ENCODE data around the gene RNF26.

RNF26 gene

DNA sequence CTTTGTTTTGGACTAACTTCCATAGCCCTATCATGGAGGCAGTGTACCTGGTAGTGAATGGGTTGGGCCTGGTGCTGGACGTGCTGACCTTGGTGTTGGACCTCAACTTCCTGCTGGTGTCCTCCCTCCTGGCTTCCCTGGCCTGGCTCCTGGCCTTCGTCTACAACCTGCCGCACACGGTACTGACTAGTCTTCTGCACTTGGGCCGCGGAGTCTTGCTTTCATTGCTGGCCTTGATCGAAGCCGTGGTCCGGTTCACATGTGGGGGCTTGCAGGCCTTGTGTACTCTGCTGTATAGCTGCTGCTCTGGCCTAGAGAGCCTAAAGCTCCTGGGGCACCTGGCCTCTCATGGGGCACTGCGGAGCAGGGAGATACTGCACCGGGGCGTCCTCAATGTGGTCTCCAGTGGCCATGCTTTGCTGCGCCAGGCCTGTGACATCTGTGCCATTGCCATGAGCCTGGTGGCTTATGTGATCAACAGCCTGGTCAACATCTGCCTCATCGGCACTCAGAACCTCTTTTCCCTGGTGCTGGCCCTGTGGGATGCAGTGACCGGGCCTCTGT lies 846 bp downstream of the RNF26 start:
- TF ChIP-seq, protein P1, sequence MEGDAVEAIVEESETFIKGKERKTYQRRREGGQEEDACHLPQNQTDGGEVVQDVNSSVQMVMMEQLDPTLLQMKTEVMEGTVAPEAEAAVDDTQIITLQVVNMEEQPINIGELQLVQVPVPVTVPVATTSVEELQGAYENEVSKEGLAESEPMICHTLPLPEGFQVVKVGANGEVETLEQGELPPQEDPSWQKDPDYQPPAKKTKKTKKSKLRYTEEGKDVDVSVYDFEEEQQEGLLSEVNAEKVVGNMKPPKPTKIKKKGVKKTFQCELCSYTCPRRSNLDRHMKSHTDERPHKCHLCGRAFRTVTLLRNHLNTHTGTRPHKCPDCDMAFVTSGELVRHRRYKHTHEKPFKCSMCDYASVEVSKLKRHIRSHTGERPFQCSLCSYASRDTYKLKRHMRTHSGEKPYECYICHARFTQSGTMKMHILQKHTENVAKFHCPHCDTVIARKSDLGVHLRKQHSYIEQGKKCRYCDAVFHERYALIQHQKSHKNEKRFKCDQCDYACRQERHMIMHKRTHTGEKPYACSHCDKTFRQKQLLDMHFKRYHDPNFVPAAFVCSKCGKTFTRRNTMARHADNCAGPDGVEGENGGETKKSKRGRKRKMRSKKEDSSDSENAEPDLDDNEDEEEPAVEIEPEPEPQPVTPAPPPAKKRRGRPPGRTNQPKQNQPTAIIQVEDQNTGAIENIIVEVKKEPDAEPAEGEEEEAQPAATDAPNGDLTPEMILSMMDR (IDR thresholded peaks at IDR 0.05; ENCODE audit: control insufficient read depth, insufficient read depth, low read depth, low read length, missing control alignments) = no peak
- H3K4me3 ChIP-seq (ENCODE audit: control insufficient read depth, low read depth, low read length) = peak overlapping the region; percentile 82
- no peak for DNase-seq (ENCODE audit: low read depth)

DNA sequence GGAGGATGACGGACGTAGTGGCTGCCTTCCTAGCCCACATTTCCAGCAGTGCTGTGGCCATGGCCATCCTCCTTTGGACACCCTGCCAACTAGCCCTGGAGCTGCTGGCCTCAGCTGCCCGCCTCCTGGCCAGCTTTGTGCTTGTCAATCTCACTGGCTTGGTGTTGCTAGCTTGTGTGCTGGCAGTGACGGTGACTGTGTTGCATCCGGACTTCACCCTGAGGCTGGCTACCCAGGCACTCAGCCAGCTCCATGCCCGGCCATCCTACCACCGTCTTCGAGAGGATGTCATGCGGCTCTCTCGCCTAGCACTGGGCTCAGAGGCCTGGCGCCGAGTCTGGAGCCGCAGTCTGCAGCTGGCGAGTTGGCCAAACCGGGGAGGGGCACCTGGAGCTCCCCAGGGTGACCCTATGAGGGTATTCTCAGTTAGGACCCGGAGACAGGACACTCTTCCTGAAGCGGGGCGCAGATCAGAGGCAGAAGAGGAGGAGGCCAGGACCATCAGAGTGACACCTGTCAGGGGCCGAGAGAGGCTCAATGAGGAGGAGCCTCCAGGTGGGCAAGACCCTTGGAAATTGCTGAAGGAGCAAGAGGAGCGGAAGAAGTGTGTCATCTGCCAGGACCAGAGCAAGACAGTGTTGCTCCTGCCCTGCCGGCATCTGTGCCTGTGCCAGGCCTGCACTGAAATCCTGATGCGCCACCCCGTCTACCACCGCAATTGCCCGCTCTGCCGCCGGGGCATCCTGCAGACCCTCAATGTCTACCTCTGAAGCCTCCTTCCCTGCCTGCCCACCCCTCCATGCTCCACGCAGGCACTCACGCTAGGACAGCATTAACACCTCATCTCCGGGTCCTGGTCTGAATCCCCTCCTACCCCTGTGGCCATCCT lies 1.6 kb downstream of the RNF26 start:
- peak overlapping the region; percentile 82 for H3K4me3 ChIP-seq (ENCODE audit: control insufficient read depth, low read depth, low read length)
- TF ChIP-seq, protein P1 (IDR thresholded peaks at IDR 0.05; ENCODE audit: control insufficient read depth, insufficient read depth, low read depth, low read length, missing control alignments) = no peak
- DNase-seq (ENCODE audit: low read depth) = no peak

DNA sequence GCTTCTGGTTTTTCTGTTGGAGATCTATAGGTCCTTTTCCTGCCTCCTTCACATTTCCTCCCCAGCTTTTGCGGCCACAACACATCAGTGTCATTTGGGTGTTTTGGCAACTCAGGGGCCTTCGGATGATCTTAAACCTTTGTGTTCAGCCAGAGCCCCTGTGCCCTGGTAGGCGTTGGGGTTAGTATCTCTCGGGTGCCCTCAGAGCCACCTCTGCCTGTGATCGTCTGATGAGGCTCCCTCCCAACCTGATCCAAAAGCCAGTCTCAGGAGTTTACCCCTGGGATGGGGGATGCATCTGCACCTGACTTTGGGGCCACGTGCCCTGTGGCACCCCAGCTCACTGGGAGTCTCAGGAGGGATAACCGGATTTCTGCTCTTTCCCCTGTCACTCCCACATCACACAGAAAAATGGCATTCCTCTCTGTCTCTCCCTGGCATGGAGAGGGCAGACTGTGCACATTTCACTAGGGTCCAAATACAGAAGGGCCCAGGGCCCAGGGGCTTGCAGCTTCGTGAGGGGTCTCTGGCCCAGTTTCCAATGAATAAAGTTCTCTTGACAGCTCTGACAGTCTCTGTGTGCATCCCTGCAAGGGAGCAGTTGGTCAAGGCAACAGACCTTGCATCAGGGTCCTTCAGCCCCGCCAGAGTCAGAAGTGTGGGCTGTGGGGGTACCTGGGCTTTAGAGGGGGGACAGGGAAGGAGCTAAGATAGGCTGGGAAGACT lies 2.6 kb downstream of the RNF26 start:
- no peak overlapping the region for H3K4me3 ChIP-seq (ENCODE audit: control insufficient read depth, low read depth, low read length)
- no peak for DNase-seq (ENCODE audit: low read depth)
- TF ChIP-seq, protein P1 (IDR thresholded peaks at IDR 0.05; ENCODE audit: control insufficient read depth, insufficient read depth, low read depth, low read length, missing control alignments) = no peak

DNA sequence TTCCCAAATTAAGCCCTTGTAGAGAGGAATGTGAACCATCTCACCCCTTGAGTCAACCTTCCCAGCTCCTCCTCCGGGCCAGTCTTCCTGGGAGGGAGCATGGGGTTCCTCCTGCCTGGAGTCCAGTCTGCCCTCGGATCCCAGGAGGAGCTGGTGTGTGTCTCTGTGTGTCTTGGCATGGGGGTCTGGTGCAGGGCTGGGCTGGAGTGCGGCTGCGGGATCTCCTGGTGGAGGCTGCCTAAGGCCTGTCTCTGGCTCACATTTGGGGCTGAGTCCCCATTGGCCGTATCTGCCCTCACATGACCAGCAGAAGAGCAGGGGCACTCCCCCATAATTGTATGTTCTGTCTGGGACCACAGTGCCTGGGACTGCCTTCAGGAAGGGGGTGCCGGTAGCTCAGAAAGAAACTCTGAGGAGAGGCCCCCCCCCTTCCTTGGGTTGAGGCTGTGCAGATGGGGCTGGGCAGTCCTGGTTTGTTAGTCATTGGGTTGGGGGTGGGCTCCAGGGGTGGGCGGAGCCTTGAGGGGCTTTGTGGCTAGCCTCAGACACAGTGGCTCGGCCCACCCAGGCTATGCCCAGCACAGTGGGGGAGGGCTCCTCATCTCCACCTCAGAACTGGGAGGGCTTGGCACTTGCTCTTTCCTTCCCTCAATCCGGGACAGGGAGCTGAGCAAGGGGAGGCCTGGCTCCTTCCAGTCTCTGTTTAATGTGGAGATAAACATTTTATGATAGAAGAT lies 3.4 kb downstream of the RNF26 start:
- TF ChIP-seq, protein P1 (IDR thresholded peaks at IDR 0.05; ENCODE audit: control insufficient read depth, insufficient read depth, low read depth, low read length, missing control alignments) = no peak
- DNase-seq (ENCODE audit: low read depth) = no peak
- peak overlapping the region; percentile 14 for H3K4me3 ChIP-seq (ENCODE audit: control insufficient read depth, low read depth, low read length)

DNA sequence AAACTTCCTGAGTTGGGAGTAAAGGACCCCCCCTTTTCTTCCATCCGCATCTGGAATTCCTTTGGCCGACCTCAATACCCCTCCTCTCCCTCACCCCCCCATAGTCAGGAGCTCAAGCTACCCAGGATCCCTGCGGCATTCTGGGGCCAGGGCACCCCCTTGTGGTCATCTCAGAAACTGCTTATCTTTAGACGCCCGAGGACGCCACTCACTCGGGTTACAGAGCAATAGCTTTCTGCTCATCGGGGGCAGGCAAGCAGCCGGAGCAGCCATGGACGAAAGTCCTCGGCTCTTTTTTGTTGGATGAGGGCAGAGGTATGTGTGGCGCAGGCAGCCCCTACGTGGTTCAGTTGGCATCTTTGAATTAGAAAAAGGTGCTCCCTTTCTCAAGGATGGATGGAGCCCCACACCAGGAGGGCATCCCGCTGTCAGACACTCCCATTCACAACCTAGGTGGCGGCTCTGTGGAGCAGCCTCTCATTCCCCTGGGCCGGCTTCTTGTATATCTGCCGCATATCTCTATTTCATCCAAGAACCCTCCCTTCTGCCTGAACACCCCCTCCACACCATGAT lies 4.1 kb downstream of the RNF26 start:
- TF ChIP-seq, protein P1 (IDR thresholded peaks at IDR 0.05; ENCODE audit: control insufficient read depth, insufficient read depth, low read depth, low read length, missing control alignments) = peak; percentile 89
- no peak overlapping the region; the same call in 1 of the 2 replicates for H3K4me3 ChIP-seq (ENCODE audit: control insufficient read depth, low read depth, low read length)
- DNase-seq (ENCODE audit: low read depth) = no peak

Measured in AG09309 (cell line).